Immature natural killer cell (primary cell): ENCODE results near the gene FPR1. TPM values are rescaled to one million over a fixed set of nuclear protein-coding genes. Genes with fewer than 3 reads are reported as not detected.

ENCODE experiments used
- DNase-seq, 3 donors: peaks; one replicate each; pipeline ENCODE4 v3.0.0; 2022; ENCODE audit warnings: mixed read lengths in 1 of 3
- H3K27ac Mint-ChIP-seq, 6 donors: one replicate each; pipeline ENCODE4 v1.8.0; 2020; ENCODE audit warnings: mixed read lengths in 6 of 6, mild to moderate bottlenecking in 5 of 6, inconsistent platforms in 4 of 6, moderate library complexity in 3 of 6
- H3K27me3 Mint-ChIP-seq, 3 donors: one replicate each; pipeline ENCODE4 v1.8.0; 2020 to 2021; ENCODE audit warnings: low read depth in 3 of 3, mild to moderate bottlenecking in 3 of 3, mixed read lengths in 3 of 3, moderate library complexity in 3 of 3, inconsistent platforms in 1 of 3
- H3K36me3 Mint-ChIP-seq, 3 donors: one replicate each; pipeline ENCODE4 v1.8.0; 2020; ENCODE audit warnings: mixed read lengths in 3 of 3, inconsistent platforms in 2 of 3, mild to moderate bottlenecking in 2 of 3
- H3K4me1 Mint-ChIP-seq, 2 donors: one replicate each; pipeline ENCODE4 v1.8.0; 2020; ENCODE audit warnings: inconsistent platforms in 2 of 2, mild to moderate bottlenecking in 2 of 2, mixed read lengths in 2 of 2, moderate library complexity in 1 of 2
- H3K4me3 Mint-ChIP-seq, 5 donors: one replicate each; pipeline ENCODE4 v1.8.0; 2020; ENCODE audit warnings: mild to moderate bottlenecking in 5 of 5, mixed read lengths in 5 of 5, inconsistent platforms in 3 of 5, moderate library complexity in 3 of 5
- H3K9me3 Mint-ChIP-seq, 6 donors: one replicate each; pipeline ENCODE4 v1.8.0; 2020; ENCODE audit warnings: mild to moderate bottlenecking in 6 of 6, mixed read lengths in 6 of 6, inconsistent platforms in 4 of 6, moderate library complexity in 3 of 6
- polyA plus RNA-seq, 3 donors: library from polyadenylated mRNA; unstranded; fragments of 300-500 nt; fragmentation: Illumina TruSeq; gene quantifications; one replicate each; pipeline ENCODE4 v1.2.3, GENCODE V29; 2021

FPR1 gene
- polyA plus RNA-seq, 3 donors from 2014 or later = 1.8 to 6.9 (median 1.8) TPM

GRCh38 chr19:51719251-51719988, 32.3 kb downstream of the FPR1 start:
- H3K9me3 Mint-ChIP-seq = no peaks in the 10 kb centered on the region
- peaks cover 0 to 2% of the 10 kb centered on the region in 2 donors for H3K4me1 Mint-ChIP-seq
- no peaks in the 10 kb centered on the region for H3K36me3 Mint-ChIP-seq
- no peak for DNase-seq
- peaks cover 11 to 26% (median 13%) of the 10 kb centered on the region in 3 donors for H3K27me3 Mint-ChIP-seq
- no peak overlapping the region for H3K4me3 Mint-ChIP-seq
- H3K27ac Mint-ChIP-seq = no peak overlapping the region

GRCh38 chr19:51716925-51717324, 34.8 kb downstream of the FPR1 start:
- H3K27ac Mint-ChIP-seq = no peak overlapping the region
- peaks cover 0 to 5% (median 0%) of the 10 kb centered on the region in 3 donors for H3K36me3 Mint-ChIP-seq
- H3K4me3 Mint-ChIP-seq = no peak overlapping the region
- no peak for DNase-seq
- peaks cover 0 to 2% (median 0%) of the 10 kb centered on the region in 6 donors for H3K9me3 Mint-ChIP-seq
- H3K27me3 Mint-ChIP-seq = peaks cover 13 to 28% (median 13%) of the 10 kb centered on the region in 3 donors
- H3K4me1 Mint-ChIP-seq = peaks cover 0 to 2% of the 10 kb centered on the region in 2 donors

- DNase-seq = no peak
- Mint-ChIP-seq H3K9me3 (peaks cover 0 to 2% (median 0%) of the 10 kb centered on the region in 6 donors), H3K36me3 (peaks cover 0 to 5% (median 0%) of the 10 kb centered on the region in 3 donors), H3K27me3 (peaks cover 9 to 28% (median 12%) of the 10 kb centered on the region in 3 donors), H3K4me3 (no peak overlapping the region), H3K4me1 (peaks cover 0 to 2% of the 10 kb centered on the region in 2 donors), H3K27ac (no peak overlapping the region)
Measured at GRCh38 chr19:51715850-51716249, 35.8 kb downstream of the FPR1 start.

GRCh38 chr19:51714848-51715247, 36.8 kb downstream of the FPR1 start:
- peaks cover 0 to 2% of the 10 kb centered on the region in 2 donors for H3K4me1 Mint-ChIP-seq
- peaks cover 0 to 5% (median 0%) of the 10 kb centered on the region in 3 donors for H3K36me3 Mint-ChIP-seq
- no peak overlapping the region for H3K27ac Mint-ChIP-seq
- no peak overlapping the region for H3K4me3 Mint-ChIP-seq
- peaks cover 7 to 21% (median 12%) of the 10 kb centered on the region in 3 donors for H3K27me3 Mint-ChIP-seq
- no peak for DNase-seq
- peaks cover 0 to 2% (median 0%) of the 10 kb centered on the region in 6 donors for H3K9me3 Mint-ChIP-seq

GRCh38 chr19:51713319-51714285, 38.1 kb downstream of the FPR1 start:
- no peak overlapping the region for H3K4me3 Mint-ChIP-seq
- H3K27me3 Mint-ChIP-seq = peaks cover 5 to 13% (median 11%) of the 10 kb centered on the region in 3 donors
- H3K9me3 Mint-ChIP-seq = peaks cover 0 to 2% (median 0%) of the 10 kb centered on the region in 6 donors
- peaks cover 0 to 5% (median 0%) of the 10 kb centered on the region in 3 donors for H3K36me3 Mint-ChIP-seq
- no peak overlapping the region for H3K27ac Mint-ChIP-seq
- no peaks in the 10 kb centered on the region for H3K4me1 Mint-ChIP-seq
- DNase-seq = no peak

DNA sequence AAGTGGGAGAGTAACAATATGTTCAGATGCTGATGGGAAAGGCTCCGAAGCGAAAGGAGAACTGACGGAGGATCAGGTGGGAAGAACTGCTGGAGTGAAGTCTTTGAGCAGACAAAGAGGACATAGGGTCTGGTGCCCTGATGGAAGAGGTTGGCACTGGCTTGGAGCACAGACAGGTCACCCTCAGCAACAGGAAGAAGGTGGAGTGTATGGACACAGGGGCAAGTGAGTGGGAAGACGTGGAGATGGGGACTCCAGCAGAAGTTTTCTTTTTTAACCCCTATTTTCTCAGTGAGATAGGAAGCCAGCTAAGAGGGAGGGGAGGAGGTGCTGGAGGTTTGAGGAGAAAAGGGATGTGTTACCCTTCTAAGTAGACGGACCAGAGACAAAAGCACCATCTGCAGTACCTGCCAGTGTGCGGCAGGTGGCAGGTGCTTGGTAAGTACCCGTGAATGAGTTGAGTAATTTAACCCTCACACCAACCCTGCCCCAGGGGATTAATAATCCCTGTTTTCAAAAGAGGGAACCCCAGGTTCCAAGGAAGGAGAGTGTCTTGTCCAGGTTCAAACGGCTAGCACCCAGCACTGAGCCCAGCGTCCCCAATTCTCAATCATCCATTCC, 39.1 kb downstream of the FPR1 start:
- no peak for DNase-seq
- peaks cover 0 to under 1% of the 10 kb centered on the region in 2 donors for H3K4me1 Mint-ChIP-seq
- H3K27ac Mint-ChIP-seq = no peak overlapping the region
- H3K9me3 Mint-ChIP-seq = peaks cover 0 to 2% (median 0%) of the 10 kb centered on the region in 6 donors
- H3K36me3 Mint-ChIP-seq = peaks cover 0 to 10% (median 0%) of the 10 kb centered on the region in 3 donors
- no peak overlapping the region for H3K4me3 Mint-ChIP-seq
- H3K27me3 Mint-ChIP-seq = peaks cover 4 to 11% (median 4%) of the 10 kb centered on the region in 3 donors

- Mint-ChIP-seq H3K4me1 (peaks cover under 1 to 1% of the 10 kb centered on the region in 2 donors), H3K9me3 (peaks cover 0 to 2% (median 0%) of the 10 kb centered on the region in 6 donors), H3K27ac (no peak overlapping the region), H3K4me3 (no peak overlapping the region), H3K36me3 (peaks cover 0 to 13% (median 0%) of the 10 kb centered on the region in 3 donors), H3K27me3 (peaks cover 4 to 11% (median 4%) of the 10 kb centered on the region in 3 donors)
- no peak for DNase-seq
Measured at GRCh38 chr19:51711702-51712101, 40.0 kb downstream of the FPR1 start.

GRCh38 chr19:51710163-51710562, 41.5 kb downstream of the FPR1 start:
- Mint-ChIP-seq H3K4me3 (no peak overlapping the region), H3K9me3 (peaks cover 0 to 2% (median 0%) of the 10 kb centered on the region in 6 donors), H3K27ac (no peak overlapping the region), H3K27me3 (peaks cover 2 to 11% (median 4%) of the 10 kb centered on the region in 3 donors), H3K4me1 (peaks cover 11 to 14% of the 10 kb centered on the region in 2 donors), H3K36me3 (peaks cover 6 to 21% (median 7%) of the 10 kb centered on the region in 3 donors)
- no peak for DNase-seq

DNA sequence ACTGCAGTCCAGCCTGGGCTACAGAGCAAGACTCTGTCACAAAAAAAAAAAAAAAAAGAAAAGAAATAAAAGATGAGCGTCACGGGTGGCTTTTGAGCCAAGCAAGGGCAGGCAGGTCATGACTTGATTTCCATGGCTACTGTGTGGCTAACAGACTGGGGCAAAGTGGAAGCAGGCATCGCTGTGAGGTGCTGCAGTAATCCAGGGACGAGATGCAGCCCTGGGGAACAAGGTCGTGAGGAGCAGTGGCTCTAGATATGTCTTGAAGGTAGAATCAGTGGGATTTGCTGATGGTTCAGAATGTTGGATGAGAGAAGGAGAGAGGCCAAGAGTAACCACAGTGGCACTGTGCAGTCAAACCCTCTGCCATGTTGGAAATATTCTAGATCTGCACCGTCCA, 42.1 kb downstream of the FPR1 start:
- Mint-ChIP-seq H3K27ac (no peak overlapping the region), H3K9me3 (peaks cover 0 to 2% (median 0%) of the 10 kb centered on the region in 6 donors), H3K27me3 (peaks cover 2 to 9% (median 4%) of the 10 kb centered on the region in 3 donors), H3K36me3 (peaks cover 6 to 22% (median 7%) of the 10 kb centered on the region in 3 donors), H3K4me1 (peaks cover 17 to 20% of the 10 kb centered on the region in 2 donors), H3K4me3 (no peak overlapping the region)
- no peak for DNase-seq

DNA sequence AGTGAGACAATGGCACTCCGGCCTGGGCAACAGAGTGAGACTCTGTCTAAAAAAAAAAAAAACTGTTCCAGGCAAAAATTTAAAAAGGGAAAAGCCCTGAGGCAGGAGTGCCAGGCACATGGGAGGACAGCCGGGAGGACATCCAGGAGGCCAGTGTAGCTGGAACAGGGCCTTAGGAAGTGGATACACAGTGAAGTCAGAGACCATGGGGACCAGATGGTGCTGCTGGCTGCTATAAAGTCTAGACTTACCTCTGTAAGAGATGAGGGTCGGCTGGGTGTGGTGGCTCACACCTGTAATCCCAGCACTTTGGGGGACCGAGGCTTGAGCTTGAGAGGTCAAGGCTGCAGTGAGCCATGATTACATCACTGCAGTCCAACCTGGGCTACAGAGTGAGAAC, 42.9 kb downstream of the FPR1 start:
- DNase-seq = no peak
- H3K27me3 Mint-ChIP-seq = peaks cover 2 to 8% (median 4%) of the 10 kb centered on the region in 3 donors
- H3K4me3 Mint-ChIP-seq = no peak overlapping the region
- peaks cover 23 to 27% of the 10 kb centered on the region in 2 donors for H3K4me1 Mint-ChIP-seq
- peaks cover 6 to 22% (median 7%) of the 10 kb centered on the region in 3 donors for H3K36me3 Mint-ChIP-seq
- H3K9me3 Mint-ChIP-seq = peaks cover 0 to 2% (median 0%) of the 10 kb centered on the region in 6 donors
- H3K27ac Mint-ChIP-seq = no peak overlapping the region

DNA sequence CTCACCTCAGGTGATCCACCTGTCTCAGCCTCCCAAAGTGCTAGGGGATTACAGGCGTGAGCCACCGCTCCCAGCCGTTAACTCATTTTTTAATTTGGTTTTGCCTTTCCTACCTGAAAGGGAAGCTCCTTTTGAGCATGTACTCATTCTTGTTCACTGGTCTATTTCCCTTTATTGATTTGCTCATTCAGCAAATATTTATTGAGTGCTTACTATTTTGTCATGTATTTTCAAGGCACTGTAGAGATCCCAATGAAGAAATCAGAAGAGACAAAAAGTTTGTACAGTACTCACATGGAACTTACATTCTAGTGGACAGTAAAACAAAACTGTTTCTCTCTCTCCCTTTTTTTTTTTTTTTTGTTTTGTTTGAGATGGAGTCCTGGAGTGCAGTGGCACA, 44.8 kb downstream of the FPR1 start:
- Mint-ChIP-seq H3K4me3 (no peak overlapping the region), H3K36me3 (peaks cover 6 to 18% (median 7%) of the 10 kb centered on the region in 3 donors), H3K27ac (no peak overlapping the region), H3K27me3 (peaks cover 3 to 7% (median 4%) of the 10 kb centered on the region in 3 donors), H3K4me1 (peaks cover 35 to 44% of the 10 kb centered on the region in 2 donors), H3K9me3 (no peaks in the 10 kb centered on the region)
- DNase-seq = no peak

DNA sequence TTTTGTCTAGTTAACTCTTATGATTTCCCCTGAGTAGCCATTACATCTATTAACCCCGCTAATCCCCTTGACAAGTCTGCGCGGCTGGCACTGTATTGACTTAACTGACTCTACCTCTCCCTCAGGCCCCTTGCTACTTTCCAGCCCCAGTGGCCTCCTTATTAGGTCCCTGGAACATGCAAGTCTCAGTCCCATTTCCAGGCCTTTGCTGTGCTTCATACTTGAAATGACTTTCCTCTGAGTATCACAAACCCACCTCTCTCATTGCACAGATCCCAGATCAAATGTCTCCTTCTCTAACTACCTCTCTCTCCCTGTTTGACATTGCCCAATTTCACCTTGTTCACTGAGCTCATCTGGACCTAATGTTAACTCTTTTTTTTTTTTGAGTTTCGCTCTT, 45.4 kb downstream of the FPR1 start:
- no peaks in the 10 kb centered on the region for H3K9me3 Mint-ChIP-seq
- H3K27ac Mint-ChIP-seq = peak overlapping the region; percentile 50 to 84 (median 68)
- peak overlapping the region; percentile 59 to 86 (median 63) for H3K4me3 Mint-ChIP-seq
- peaks cover 3 to 7% (median 4%) of the 10 kb centered on the region in 3 donors for H3K27me3 Mint-ChIP-seq
- no peak for DNase-seq
- peaks cover 6 to 18% (median 7%) of the 10 kb centered on the region in 3 donors for H3K36me3 Mint-ChIP-seq
- peaks cover 37 to 44% of the 10 kb centered on the region in 2 donors for H3K4me1 Mint-ChIP-seq

DNA sequence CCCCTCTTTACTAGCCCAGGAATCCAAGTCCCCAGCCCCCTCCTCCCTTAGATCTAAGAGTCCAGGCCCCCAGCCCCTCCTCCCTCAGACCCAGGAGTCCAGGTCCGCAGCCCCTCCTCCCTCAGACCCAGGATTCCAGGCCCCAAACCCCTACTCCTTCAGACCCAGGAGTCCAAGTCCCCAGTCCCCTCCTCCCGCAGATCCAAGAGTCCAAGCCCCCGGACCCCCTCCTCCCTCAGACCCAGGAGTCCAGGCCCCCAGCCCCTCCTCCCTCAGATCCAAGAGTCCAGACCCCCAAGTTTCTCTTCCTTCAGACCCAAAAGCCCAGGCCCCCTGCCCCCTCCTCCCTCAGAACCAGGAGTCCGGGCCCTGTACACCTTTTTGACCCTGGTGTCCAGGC, 47.1 kb downstream of the FPR1 start:
- peaks cover 6 to 18% (median 7%) of the 10 kb centered on the region in 3 donors for H3K36me3 Mint-ChIP-seq
- peaks cover under 1 to 5% (median 3%) of the 10 kb centered on the region in 3 donors for H3K27me3 Mint-ChIP-seq
- H3K4me1 Mint-ChIP-seq = peaks cover 37 to 44% of the 10 kb centered on the region in 2 donors
- peak overlapping the region; percentile 81 to 93 (median 90) for H3K4me3 Mint-ChIP-seq
- DNase-seq = no peak
- peak overlapping the region; percentile 74 to 92 (median 86) for H3K27ac Mint-ChIP-seq
- no peaks in the 10 kb centered on the region for H3K9me3 Mint-ChIP-seq
